ENCODE measurements around the gene WDR64.

Gene WDR64

GRCh38 chr1:241631674-241632073 lies 20.4 kb upstream of the WDR64 start:
- DNase-seq (ENCODE audit: low read depth in 2 of 2), result no peak

GRCh38 chr1:241632987-241633386 lies 19.1 kb upstream of the WDR64 start:
- DNase-seq (ENCODE audit: low read depth in 2 of 2), result no peak

GRCh38 chr1:241635556-241636152 lies 16.4 kb upstream of the WDR64 start:
- DNase-seq (ENCODE audit: low read depth in 2 of 2), result no peak

- no peak for DNase-seq (ENCODE audit: low read depth in 2 of 2)
These were observed 15.8 kb upstream of the WDR64 start for GRCh38 chr1:241636291-241636690.

GRCh38 chr1:241637046-241637590 lies 15.0 kb upstream of the WDR64 start:
- no peak for DNase-seq (ENCODE audit: low read depth in 2 of 2)

- DNase-seq (ENCODE audit: low read depth in 2 of 2), result no peak
These were observed 14.5 kb upstream of the WDR64 start for GRCh38 chr1:241637604-241638003.

GRCh38 chr1:241638099-241638682 lies 13.9 kb upstream of the WDR64 start:
- DNase-seq (ENCODE audit: low read depth in 2 of 2), result no peak

- no peak for DNase-seq (ENCODE audit: low read depth in 2 of 2)
These were observed 13.0 kb upstream of the WDR64 start for GRCh38 chr1:241638909-241639622.

- DNase-seq (ENCODE audit: low read depth in 2 of 2), result peak in 1 of 2 donors; percentile 7
These were observed 12.4 kb upstream of the WDR64 start for GRCh38 chr1:241639623-241640148.

- DNase-seq (ENCODE audit: low read depth in 2 of 2), result peak; percentile 87 to 94
These were observed 11.8 kb upstream of the WDR64 start, which contains the start of the genes CHML and OPN3 for GRCh38 chr1:241640149-241640866. Gene CHML (minus strand): TSS chr1:241640369. CDS start chr1:241635766, 4,603 bp downstream. Gene OPN3 (minus strand): TSS chr1:241640369. CDS start chr1:241640254, 115 bp downstream.

- DNase-seq (ENCODE audit: low read depth in 2 of 2), result no peak
These were observed 11.0 kb upstream of the WDR64 start for GRCh38 chr1:241640867-241641622.

- DNase-seq (ENCODE audit: low read depth in 2 of 2), result no peak
These were observed 10.1 kb upstream of the WDR64 start for GRCh38 chr1:241641773-241642592.

- no peak for DNase-seq (ENCODE audit: low read depth in 2 of 2)
These were observed 9.5 kb upstream of the WDR64 start for GRCh38 chr1:241642593-241642944.

GRCh38 chr1:241644259-241644658 lies 7.8 kb upstream of the WDR64 start:
- DNase-seq (ENCODE audit: low read depth in 2 of 2), result no peak

GRCh38 chr1:241645199-241645598 lies 6.9 kb upstream of the WDR64 start:
- no peak for DNase-seq (ENCODE audit: low read depth in 2 of 2)

GRCh38 chr1:241646201-241646600 lies 5.9 kb upstream of the WDR64 start:
- DNase-seq (ENCODE audit: low read depth in 2 of 2), result no peak

GRCh38 chr1:241647658-241648057 lies 4.4 kb upstream of the WDR64 start:
- DNase-seq (ENCODE audit: low read depth in 2 of 2), result no peak

GRCh38 chr1:241648159-241648558 lies 3.9 kb upstream of the WDR64 start:
- DNase-seq (ENCODE audit: low read depth in 2 of 2), result no peak

- DNase-seq (ENCODE audit: low read depth in 2 of 2), result no peak
These were observed 1.9 kb downstream of the WDR64 start for GRCh38 chr1:241654019-241654418.

- DNase-seq (ENCODE audit: low read depth in 2 of 2), result no peak
These were observed 2.6 kb downstream of the WDR64 start for GRCh38 chr1:241654641-241655040.

Data from stimulated activated CD4-positive, alpha-beta T cell treated with anti-CD3 and anti-CD28 coated beads, Interleukin-15, amount 100 ng/mL, for 48 hours (primary cell).